GM18867 (cell line): ENCODE results near the gene NMB.

ENCODE experiments used
- ATAC-seq: cut with Tn5 transposase; IDR thresholded peaks from one replicate; pipeline ENCODE4 v1.9.1; 2021; ENCODE audit warnings: mild to moderate bottlenecking, moderate library complexity; ENCODE audit not compliant: unreplicated experiment

The NMB gene

GRCh38 chr15:84620626-84621025 is 37.4 kb downstream of the NMB start:
- ATAC-seq = no peak

DNA sequence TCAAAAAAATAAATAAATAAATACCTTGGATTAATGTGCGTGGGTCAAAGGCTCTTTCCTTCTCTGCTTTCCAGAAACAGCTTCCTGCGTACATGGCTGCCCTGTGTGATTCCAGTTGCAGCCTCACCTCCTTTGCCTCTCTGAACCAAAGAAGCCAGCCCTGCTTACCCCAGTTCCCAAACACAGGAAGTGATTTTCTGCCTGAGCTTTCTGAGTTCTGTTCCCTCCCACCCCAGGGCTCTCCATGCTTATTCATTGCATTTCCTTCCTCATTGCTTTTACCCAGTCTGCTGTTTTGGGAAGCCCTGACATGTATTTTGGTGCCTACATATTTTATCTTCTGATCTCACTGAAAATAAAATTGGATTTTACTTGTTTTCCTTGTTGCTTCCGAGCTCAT is 41.8 kb downstream of the NMB start:
- no peak for ATAC-seq

DNA sequence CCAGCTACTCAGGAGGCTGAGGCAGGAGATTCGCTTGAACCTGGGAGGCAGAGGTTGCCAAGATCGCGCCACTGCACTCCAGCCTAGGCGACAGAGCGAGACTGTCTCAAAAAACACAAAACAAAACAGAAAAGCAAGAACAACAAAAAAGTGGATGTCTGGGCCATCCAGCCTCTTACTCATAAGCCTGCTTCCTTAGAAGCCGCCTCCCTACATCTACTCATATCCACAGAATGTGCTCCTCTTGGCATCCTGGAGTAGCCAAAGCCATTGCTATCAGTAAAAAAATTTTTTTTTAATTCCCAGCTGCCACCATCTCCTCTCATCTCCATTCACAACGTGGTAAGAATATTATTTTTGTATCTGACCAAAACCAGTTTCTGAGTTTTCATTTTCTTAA is 46.4 kb downstream of the NMB start:
- ATAC-seq = no peak

DNA sequence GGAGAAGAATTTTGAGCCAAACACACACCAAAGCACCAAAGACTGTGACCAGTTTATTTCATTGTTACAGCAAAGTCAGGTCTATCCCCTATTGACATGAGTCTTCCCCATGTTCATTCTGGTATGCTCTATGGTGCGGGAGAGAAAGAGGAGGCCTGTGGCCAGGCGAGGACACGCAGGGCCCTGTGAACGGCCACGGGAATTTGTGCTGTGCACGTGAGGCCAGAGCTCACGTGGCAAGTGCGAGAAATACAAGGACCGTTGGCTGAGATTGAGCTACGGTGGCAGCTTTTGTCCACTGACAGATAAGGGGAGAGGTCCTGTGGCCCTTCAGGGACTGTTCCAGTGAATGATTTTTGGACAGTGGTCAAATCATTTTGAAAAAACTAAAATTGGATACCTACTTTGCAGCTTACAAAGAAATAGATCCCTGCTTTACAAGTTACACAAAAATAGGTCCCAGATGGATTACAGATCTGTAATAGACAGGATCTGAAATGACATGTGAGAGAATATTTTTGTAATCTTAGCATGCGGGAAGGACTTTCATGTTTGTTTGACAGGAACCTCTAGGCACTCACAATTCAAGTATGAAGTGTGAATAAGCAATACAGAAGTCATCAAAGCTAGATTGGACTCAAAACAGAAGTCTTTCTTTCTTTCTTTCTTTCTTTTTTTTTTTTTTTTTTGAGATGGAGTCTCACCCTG is 48.0 kb downstream of the NMB start:
- no peak for ATAC-seq

DNA sequence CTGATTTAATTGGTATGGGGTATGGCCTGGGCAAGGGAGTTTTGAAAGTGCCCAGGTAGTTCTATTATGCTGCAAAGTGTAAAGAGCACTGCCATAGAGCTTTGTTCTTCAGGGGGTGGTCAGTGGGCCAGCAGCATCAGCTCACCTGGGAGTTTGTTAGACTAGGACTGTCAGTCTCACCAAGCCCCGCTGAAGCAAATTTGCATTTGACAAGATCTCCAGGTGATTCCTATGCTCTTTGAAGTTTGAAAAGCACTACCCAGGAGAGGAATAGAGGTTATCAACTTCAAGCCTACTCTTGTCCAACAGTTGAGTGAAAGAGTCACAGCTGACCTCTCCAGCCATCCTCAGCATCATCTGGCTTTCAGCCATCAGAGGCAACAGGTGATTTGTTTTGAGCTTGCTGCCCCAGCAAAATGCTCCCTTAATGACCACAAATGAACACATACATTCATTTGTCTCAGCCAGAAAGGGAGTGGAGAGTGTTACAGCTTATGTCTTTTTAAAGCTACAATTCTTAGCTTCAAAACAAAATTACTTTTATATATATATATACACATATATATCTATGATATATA is 49.2 kb downstream of the NMB start:
- no peak for ATAC-seq

GRCh38 chr15:84606653-84607120 is 51.3 kb downstream of the NMB start:
- no peak for ATAC-seq

DNA sequence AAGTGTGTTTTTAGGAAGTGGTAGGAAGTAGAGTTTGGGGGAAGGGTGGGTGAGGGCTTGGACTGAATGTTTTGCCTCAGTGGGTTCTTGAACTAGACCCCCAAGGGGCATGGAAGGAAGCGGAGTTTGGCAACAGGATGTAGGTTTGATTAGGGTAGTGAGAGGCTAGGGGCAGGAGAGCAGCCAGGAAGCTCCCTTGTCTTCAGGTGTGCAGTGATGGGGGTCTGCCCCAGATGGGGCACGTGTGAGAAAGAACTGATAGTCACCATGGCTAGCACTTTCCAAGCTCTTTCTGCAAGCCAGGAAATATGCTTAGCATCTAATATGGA is 52.5 kb downstream of the NMB start:
- no peak for ATAC-seq
